ENCODE results near the gene GYS1. TPM values are rescaled to one million over a fixed set of nuclear protein-coding genes. Genes with fewer than 3 reads are reported as not detected.
A peak's percentile ranks its signal among the peaks of the same experiment; 100 is the strongest.

The GYS1 gene
- total and polyA plus RNA-seq, 7 experiments from 2014 or later: 22.6 to 82.3 (median 40.3) TPM

GRCh38 chr19:48988286-48988685, 4.8 kb downstream of the GYS1 start:
- no peak overlapping the region for H3K27ac ChIP-seq (ENCODE audit: low read depth, low read length)
- Mint-ChIP-seq H3K27me3 (no peaks in the 10 kb centered on the region), H3K27ac (peak overlapping the region in 1 of 9 donors; percentile 38), H3K36me3 (peaks cover 2 to 24% (median 13%) of the 10 kb centered on the region in 5 donors), H3K4me1 (peaks cover 18 to 28% (median 25%) of the 10 kb centered on the region in 7 donors), H3K4me3 (no peak overlapping the region), H3K9me3 (peaks cover 0 to 2% (median 0%) of the 10 kb centered on the region in 11 donors)
- no peak overlapping the region for H3K4me3 ChIP-seq (ENCODE audit: low read length)
- ATAC-seq (no peak), DNase-seq (no peak)
- CTCF ChIA-PET: interaction anchor here (1.0 kb wide), 1 partner anchor 29 kb away, joined by 4 read pairs; no protein-coding TSS in a partner anchor
- intact Hi-C loops (cut with micrococcal nuclease): no loop called here
- no peaks in the 10 kb centered on the region for H3K9me3 ChIP-seq (ENCODE audit: control insufficient read depth in 2 of 3, low read length in 3 of 3)
- H3K36me3 ChIP-seq (ENCODE audit: control insufficient read depth in 2 of 3, insufficient read depth in 3 of 3, low read length in 3 of 3): peaks cover 0 to 26% (median 2%) of the 10 kb centered on the region in 3 experiments
- peaks cover 10 to 11% of the 10 kb centered on the region in 2 donors for H3K4me1 ChIP-seq (ENCODE audit: control insufficient read depth in 2 of 2, insufficient read depth in 2 of 2, low read length in 2 of 2)
- no peaks in the 10 kb centered on the region for H3K27me3 ChIP-seq (ENCODE audit: control insufficient read depth in 2 of 2, insufficient read depth in 2 of 2, low read length in 2 of 2)
- POLR2A ChIA-PET: no interaction called here

DNA sequence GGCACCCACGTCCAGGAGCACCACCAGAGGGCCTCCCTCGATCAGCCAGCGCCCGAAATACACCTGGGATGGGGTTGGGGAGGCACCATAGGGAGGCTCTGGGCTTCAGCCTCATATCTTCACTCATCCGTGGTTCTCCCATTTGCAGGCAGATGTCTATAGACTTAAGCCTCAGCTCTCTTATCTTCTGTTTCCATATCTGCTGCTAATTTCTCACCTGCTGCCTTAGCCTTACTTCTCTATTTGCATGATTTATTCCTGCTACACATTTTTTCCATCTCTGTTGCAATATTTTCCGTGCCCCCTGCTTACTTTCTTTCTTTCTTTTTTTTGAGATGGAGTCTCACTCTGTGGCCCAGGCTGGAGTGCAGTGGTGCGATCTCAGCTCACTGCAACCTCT, 5.8 kb downstream of the GYS1 start:
- Mint-ChIP-seq H3K27me3 (no peaks in the 10 kb centered on the region), H3K9me3 (peaks cover 0 to 2% (median 0%) of the 10 kb centered on the region in 11 donors), H3K4me3 (no peak overlapping the region), H3K4me1 (peaks cover 16 to 23% (median 22%) of the 10 kb centered on the region in 7 donors), H3K27ac (no peak overlapping the region), H3K36me3 (peaks cover 4 to 27% (median 14%) of the 10 kb centered on the region in 5 donors)
- Histone ChIP-seq H3K9me3 (ENCODE audit: control insufficient read depth in 2 of 3, low read length in 3 of 3) (no peaks in the 10 kb centered on the region), H3K27me3 (ENCODE audit: control insufficient read depth in 2 of 2, insufficient read depth in 2 of 2, low read length in 2 of 2) (no peaks in the 10 kb centered on the region), H3K4me3 (ENCODE audit: low read length) (no peak overlapping the region), H3K27ac (ENCODE audit: low read depth, low read length) (no peak overlapping the region), H3K36me3 (ENCODE audit: control insufficient read depth in 2 of 3, insufficient read depth in 3 of 3, low read length in 3 of 3) (peaks cover 0 to 36% (median 2%) of the 10 kb centered on the region in 3 experiments), H3K4me1 (ENCODE audit: control insufficient read depth in 2 of 2, insufficient read depth in 2 of 2, low read length in 2 of 2) (peaks cover 9% of the 10 kb centered on the region in 2 donors)
- POLR2A ChIA-PET: interaction anchor here (1.5 kb wide), 1 partner anchor 30 kb away, joined by 3 read pairs; no protein-coding TSS in a partner anchor
- intact Hi-C loops (cut with micrococcal nuclease): no loop called here
- DNase-seq (no peak), ATAC-seq (no peak)
- CTCF ChIA-PET: no interaction called here

- H3K4me3 Mint-ChIP-seq: no peak overlapping the region
- peaks cover 4 to 33% (median 14%) of the 10 kb centered on the region in 5 donors for H3K36me3 Mint-ChIP-seq
- Histone ChIP-seq H3K4me3 (ENCODE audit: low read length) (no peak overlapping the region), H3K27me3 (ENCODE audit: control insufficient read depth in 2 of 2, insufficient read depth in 2 of 2, low read length in 2 of 2) (no peaks in the 10 kb centered on the region), H3K9me3 (ENCODE audit: control insufficient read depth in 2 of 3, low read length in 3 of 3) (no peaks in the 10 kb centered on the region), H3K36me3 (ENCODE audit: control insufficient read depth in 2 of 3, insufficient read depth in 3 of 3, low read length in 3 of 3) (peaks cover 0 to 42% (median 2%) of the 10 kb centered on the region in 3 experiments), H3K4me1 (ENCODE audit: control insufficient read depth in 2 of 2, insufficient read depth in 2 of 2, low read length in 2 of 2) (no peaks in the 10 kb centered on the region), H3K27ac (ENCODE audit: low read depth, low read length) (no peak overlapping the region)
- H3K27me3 Mint-ChIP-seq: no peaks in the 10 kb centered on the region
- peaks cover 0 to 2% (median 0%) of the 10 kb centered on the region in 11 donors for H3K9me3 Mint-ChIP-seq
- no peak for DNase-seq
- CTCF ChIA-PET: interaction anchor here (0.6 kb wide), 2 partner anchors 263 to 350 kb away, joined by 3 read pairs; no protein-coding TSS in a partner anchor
- ATAC-seq: no peak
- intact Hi-C loops (cut with micrococcal nuclease): no loop called here
- H3K27ac Mint-ChIP-seq: no peak overlapping the region
- POLR2A ChIA-PET: interaction anchor here (0.9 to 1.5 kb wide), 2 partner anchors 21 to 32 kb away, joined by 3 read pairs; partner anchors contain the start of gene FTL
- H3K4me1 Mint-ChIP-seq: peaks cover 11 to 17% (median 15%) of the 10 kb centered on the region in 7 donors
These were observed 6.9 kb downstream of the GYS1 start for GRCh38 chr19:48986211-48986610.

GRCh38 chr19:48985711-48986110, 7.4 kb downstream of the GYS1 start:
- Mint-ChIP-seq H3K4me1 (peaks cover 6 to 13% (median 10%) of the 10 kb centered on the region in 7 donors), H3K9me3 (peaks cover 0 to 2% (median 0%) of the 10 kb centered on the region in 11 donors), H3K4me3 (no peak overlapping the region), H3K36me3 (peaks cover 4 to 33% (median 14%) of the 10 kb centered on the region in 5 donors), H3K27me3 (no peaks in the 10 kb centered on the region), H3K27ac (no peak overlapping the region)
- intact Hi-C loops (cut with micrococcal nuclease): no loop called here
- H3K27me3 ChIP-seq (ENCODE audit: control insufficient read depth in 2 of 2, insufficient read depth in 2 of 2, low read length in 2 of 2): no peaks in the 10 kb centered on the region
- ATAC-seq (no peak), DNase-seq (no peak)
- POLR2A ChIA-PET: interaction anchor here (0.9 kb wide), 1 partner anchor 20 kb away, joined by 3 read pairs; the partner anchor contains the start of gene FTL
- no peaks in the 10 kb centered on the region for H3K4me1 ChIP-seq (ENCODE audit: control insufficient read depth in 2 of 2, insufficient read depth in 2 of 2, low read length in 2 of 2)
- CTCF ChIA-PET: no interaction called here
- H3K36me3 ChIP-seq (ENCODE audit: control insufficient read depth in 2 of 3, insufficient read depth in 3 of 3, low read length in 3 of 3): peaks cover 0 to 39% (median 2%) of the 10 kb centered on the region in 3 experiments
- H3K9me3 ChIP-seq (ENCODE audit: control insufficient read depth in 2 of 3, low read length in 3 of 3): no peaks in the 10 kb centered on the region
- no peak overlapping the region for H3K27ac ChIP-seq (ENCODE audit: low read depth, low read length)
- H3K4me3 ChIP-seq (ENCODE audit: low read length): no peak overlapping the region

- ChIA-PET POLR2A (interaction anchor here (4.9 kb wide), 1 partner anchor 11 kb away, joined by 22 read pairs; the partner anchor contains the start of genes GYS1 and RUVBL2), CTCF (no interaction called here)
- Histone ChIP-seq H3K4me3 (ENCODE audit: low read length) (no peak overlapping the region), H3K27ac (ENCODE audit: low read depth, low read length) (no peak overlapping the region), H3K4me1 (ENCODE audit: control insufficient read depth in 2 of 2, insufficient read depth in 2 of 2, low read length in 2 of 2) (no peaks in the 10 kb centered on the region), H3K36me3 (ENCODE audit: control insufficient read depth in 2 of 3, insufficient read depth in 3 of 3, low read length in 3 of 3) (peaks cover 0 to 35% (median 12%) of the 10 kb centered on the region in 3 experiments), H3K9me3 (ENCODE audit: control insufficient read depth in 2 of 3, low read length in 3 of 3) (no peaks in the 10 kb centered on the region), H3K27me3 (ENCODE audit: control insufficient read depth in 2 of 2, insufficient read depth in 2 of 2, low read length in 2 of 2) (no peaks in the 10 kb centered on the region)
- Mint-ChIP-seq H3K4me1 (peaks cover 0 to 9% (median 0%) of the 10 kb centered on the region in 7 donors), H3K9me3 (no peaks in the 10 kb centered on the region), H3K4me3 (no peak overlapping the region), H3K27ac (no peak overlapping the region), H3K27me3 (no peaks in the 10 kb centered on the region), H3K36me3 (peaks cover 4 to 35% (median 7%) of the 10 kb centered on the region in 5 donors)
- no peak for DNase-seq
- intact Hi-C loops (cut with micrococcal nuclease): no loop called here
- no peak for ATAC-seq
These were observed 10.8 kb downstream of the GYS1 start for GRCh38 chr19:48982280-48982679.

DNA sequence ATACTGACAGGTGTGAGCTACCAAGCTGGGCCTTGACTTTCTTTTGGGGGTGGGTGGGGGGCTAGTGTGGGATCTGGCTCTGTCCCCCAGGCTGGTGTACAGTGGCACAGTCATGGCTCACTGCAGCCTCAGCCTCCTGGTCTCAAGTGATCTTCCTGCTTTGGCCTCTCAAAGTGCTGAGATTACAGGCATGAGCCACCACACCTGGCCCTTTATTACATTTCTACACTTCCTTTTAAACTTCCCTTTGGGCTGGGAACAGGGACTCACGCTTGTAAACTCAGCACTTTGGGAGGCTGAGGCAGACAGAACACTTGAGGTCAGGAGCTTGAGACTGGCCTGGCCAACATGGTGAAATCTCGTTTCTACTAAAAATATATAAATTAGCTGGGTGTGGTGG, 16.0 kb downstream of the GYS1 start:
- POLR2A ChIA-PET: interaction anchor here (1.4 to 2.6 kb wide), 2 partner anchors 11 to 16 kb away, joined by 7 to 8 read pairs; partner anchors contain the start of genes FTL, GYS1 and RUVBL2
- Mint-ChIP-seq H3K27me3 (no peaks in the 10 kb centered on the region), H3K4me1 (peaks cover 0 to 6% (median 0%) of the 10 kb centered on the region in 7 donors)

More for the DNA sequence above, 16.0 kb downstream of the GYS1 start:
- no peak for ATAC-seq
- no peaks in the 10 kb centered on the region for H3K9me3 Mint-ChIP-seq
- no peaks in the 10 kb centered on the region for H3K9me3 ChIP-seq (ENCODE audit: control insufficient read depth in 2 of 3, low read length in 3 of 3)
- no peak overlapping the region for H3K4me3 Mint-ChIP-seq
- peak overlapping the region in 1 of 9 donors; percentile 3 for H3K27ac Mint-ChIP-seq
- intact Hi-C loops (cut with micrococcal nuclease): no loop called here
- no peaks in the 10 kb centered on the region for H3K27me3 ChIP-seq (ENCODE audit: control insufficient read depth in 2 of 2, insufficient read depth in 2 of 2, low read length in 2 of 2)
- H3K4me3 ChIP-seq (ENCODE audit: low read length): no peak overlapping the region
- DNase-seq: no peak
- no peak overlapping the region for H3K27ac ChIP-seq (ENCODE audit: low read depth, low read length)
- peaks cover 0 to 24% (median 9%) of the 10 kb centered on the region in 3 experiments for H3K36me3 ChIP-seq (ENCODE audit: control insufficient read depth in 2 of 3, insufficient read depth in 3 of 3, low read length in 3 of 3)
- CTCF ChIA-PET: interaction anchor here (1.1 to 1.7 kb wide), 3 partner anchors 9 to 17 kb away, joined by 3 to 5 read pairs (median 3); partner anchors contain the start of gene RUVBL2
- peaks cover 0 to 24% (median 8%) of the 10 kb centered on the region in 5 donors for H3K36me3 Mint-ChIP-seq
- no peaks in the 10 kb centered on the region for H3K4me1 ChIP-seq (ENCODE audit: control insufficient read depth in 2 of 2, insufficient read depth in 2 of 2, low read length in 2 of 2)
